K562 (cell line): ENCODE data around the gene PLEKHA7.

ENCODE experiments used
- ATF3 ChIP-seq, 2 experiments: fragments of 450-650 bp in 1 of 2; sonication (generic) in 1 of 2; formaldehyde crosslinking in 1 of 2; IDR thresholded peaks in 1 of 2; conservative IDR thresholded peaks in 1 of 2; 2 replicates each; pipeline versions ENCODE4 v1.6.1 to v1.8.1; 2016 to 2023; ENCODE audit warnings: mild to moderate bottlenecking in 2 of 2, moderate library complexity in 2 of 2, inconsistent platforms in 1 of 2, missing genetic modification reagents in 1 of 2
- CREM ChIP-seq: IDR thresholded peaks from 2 replicates; pipeline ENCODE4 v1.6.1; 2014; ENCODE audit warnings: antibody characterized with exemption, low read depth
- MAX ChIP-seq: sonication (generic); formaldehyde crosslinking; IDR thresholded peaks from 2 replicates; pipeline ENCODE4 v1.9.0; 2022; ENCODE audit warnings: mild to moderate bottlenecking, missing genetic modification reagents
- NFIC ChIP-seq: fragments of 450-650 bp; IDR thresholded peaks from 2 replicates; pipeline ENCODE4 v1.6.1; 2017; ENCODE audit warnings: mild to moderate bottlenecking, inconsistent platforms
- POLR2A ChIP-seq: fragments of 450-650 bp; conservative IDR thresholded peaks from 2 replicates; pipeline ENCODE4 v1.6.1; 2016
- POU5F1 ChIP-seq: fragments of 150-350 bp; IDR thresholded peaks from 2 replicates; pipeline ENCODE4 v1.6.1; 2014; ENCODE audit warnings: borderline replicate concordance, low read length, low read depth, mild to moderate bottlenecking; ENCODE audit not compliant: partially characterized antibody
- SAFB2 ChIP-seq: fragments of 200-400 bp; formaldehyde crosslinking; IDR thresholded peaks from 2 replicates; pipeline ENCODE4 v1.6.1; 2018; ENCODE audit warnings: borderline replicate concordance, low read length, low read depth, moderate library complexity; ENCODE audit not compliant: severe bottlenecking
- ZBTB40 ChIP-seq, 2 experiments: fragments of 450-650 bp in 1 of 2; sonication (generic) in 1 of 2; formaldehyde crosslinking in 1 of 2; IDR thresholded peaks; 2 replicates each; pipeline versions ENCODE4 v1.7.1 to v1.9.0; 2016 to 2022; ENCODE audit warnings: inconsistent platforms in 1 of 2, mild to moderate bottlenecking in 1 of 2, missing genetic modification reagents in 1 of 2

GRCh38 chr11:16873289-16873688, 140.9 kb downstream of the PLEKHA7 start:
- no peak for TF ChIP-seq CREM
- no peak for TF ChIP-seq ATF3 (IDR thresholded peaks at IDR 0.05)
- TF ChIP-seq ATF3 (CRISPR knock-in tag; conservative IDR thresholded peaks at IDR 0.05), result no peak
- TF ChIP-seq POLR2A, result no peak
- no peak for TF ChIP-seq SAFB2
- no peak for TF ChIP-seq ZBTB40 (IDR thresholded peaks at IDR 0.05)
- TF ChIP-seq ZBTB40 (CRISPR knock-in tag; IDR thresholded peaks at IDR 0.05), result no peak
- no peak for TF ChIP-seq POU5F1
- TF ChIP-seq NFIC, result no peak
- TF ChIP-seq MAX (CRISPR knock-in tag), result no peak
